Central memory CD8-positive, alpha-beta T cell (primary cell): ENCODE measurements around the gene MPP3.

Source experiments
- ATAC-seq: fragments of 150-1000 bp; cut with Tn5 transposase; replicated peaks from 2 replicates; pipeline ENCODE4 v1.10.0; 2022; ENCODE audit warnings: mild to moderate bottlenecking, moderate FRiP score, moderate number of reproducible peaks; ENCODE audit not compliant: poor library complexity, severe bottlenecking; ENCODE audit errors: extremely low read depth
- DNase-seq, 2 donors: peaks; one replicate each; pipeline ENCODE4 v3.0.0; 2021; ENCODE audit warnings: low spot score in 2 of 2
- H3K27ac Mint-ChIP-seq: one replicate; pipeline ENCODE4 v1.8.0; 2022; ENCODE audit warnings: low read depth, mild to moderate bottlenecking, moderate library complexity, mixed read lengths
- H3K27me3 Mint-ChIP-seq: one replicate; pipeline ENCODE4 v1.8.0; 2022; ENCODE audit warnings: mixed read lengths
- H3K36me3 Mint-ChIP-seq: one replicate; pipeline ENCODE4 v1.8.0; 2022; ENCODE audit warnings: mild to moderate bottlenecking, moderate library complexity, mixed read lengths; ENCODE audit not compliant: insufficient read depth
- H3K4me1 Mint-ChIP-seq: one replicate; pipeline ENCODE4 v1.8.0; 2022; ENCODE audit warnings: mixed read lengths
- H3K4me3 Mint-ChIP-seq: one replicate; pipeline ENCODE4 v1.8.0; 2022; ENCODE audit warnings: mild to moderate bottlenecking, moderate library complexity, mixed read lengths
- H3K9me3 Mint-ChIP-seq: one replicate; pipeline ENCODE4 v1.8.0; 2022; ENCODE audit warnings: mixed read lengths

Gene MPP3

GRCh38 chr17:43754947-43755346, 78.0 kb downstream of the MPP3 start:
- Mint-ChIP-seq H3K27me3 (peaks cover 85% of the 10 kb centered on the region), H3K9me3 (no peaks in the 10 kb centered on the region), H3K36me3 (peaks cover 1% of the 10 kb centered on the region), H3K4me1 (peaks cover 16% of the 10 kb centered on the region), H3K27ac (no peak overlapping the region), H3K4me3 (no peak overlapping the region)
- no peak for DNase-seq
- ATAC-seq = no peak

GRCh38 chr17:43753493-43754129, 79.3 kb downstream of the MPP3 start:
- no peak for DNase-seq
- peaks cover 86% of the 10 kb centered on the region for H3K27me3 Mint-ChIP-seq

More at GRCh38 chr17:43753493-43754129, 79.3 kb downstream of the MPP3 start:
- ATAC-seq = no peak
- no peaks in the 10 kb centered on the region for H3K9me3 Mint-ChIP-seq
- H3K27ac Mint-ChIP-seq = no peak overlapping the region
- no peak overlapping the region for H3K4me3 Mint-ChIP-seq
- H3K36me3 Mint-ChIP-seq = peaks cover 1% of the 10 kb centered on the region
- H3K4me1 Mint-ChIP-seq = peaks cover 16% of the 10 kb centered on the region
